AG10803 (cell line): ENCODE results near the gene WFDC13.
"Not testable (repeated sequence)": the region's sequence is repeated elsewhere in the genome, so short reads cannot be mapped to it uniquely, and the experiment has no call there.

Source experiments
- DNase-seq: peaks from one replicate; pipeline ENCODE4 v3.0.0; 2010; ENCODE audit warnings: low read depth
- H3K4me3 ChIP-seq: 2 replicates; pipeline ENCODE4 v1.5.1; 2011; ENCODE audit warnings: mild to moderate bottlenecking, low read length, control low read depth
- TF ChIP-seq, protein P1 (sequence below): conservative IDR thresholded peaks from 2 replicates; pipeline ENCODE4 v1.5.1; 2011; ENCODE audit warnings: mild to moderate bottlenecking, low read length, control low read depth, inconsistent platforms

The WFDC13 gene

GRCh38 chr20:45701104-45701503, 734 bp upstream of the WFDC13 start:
- TF ChIP-seq, protein P1, sequence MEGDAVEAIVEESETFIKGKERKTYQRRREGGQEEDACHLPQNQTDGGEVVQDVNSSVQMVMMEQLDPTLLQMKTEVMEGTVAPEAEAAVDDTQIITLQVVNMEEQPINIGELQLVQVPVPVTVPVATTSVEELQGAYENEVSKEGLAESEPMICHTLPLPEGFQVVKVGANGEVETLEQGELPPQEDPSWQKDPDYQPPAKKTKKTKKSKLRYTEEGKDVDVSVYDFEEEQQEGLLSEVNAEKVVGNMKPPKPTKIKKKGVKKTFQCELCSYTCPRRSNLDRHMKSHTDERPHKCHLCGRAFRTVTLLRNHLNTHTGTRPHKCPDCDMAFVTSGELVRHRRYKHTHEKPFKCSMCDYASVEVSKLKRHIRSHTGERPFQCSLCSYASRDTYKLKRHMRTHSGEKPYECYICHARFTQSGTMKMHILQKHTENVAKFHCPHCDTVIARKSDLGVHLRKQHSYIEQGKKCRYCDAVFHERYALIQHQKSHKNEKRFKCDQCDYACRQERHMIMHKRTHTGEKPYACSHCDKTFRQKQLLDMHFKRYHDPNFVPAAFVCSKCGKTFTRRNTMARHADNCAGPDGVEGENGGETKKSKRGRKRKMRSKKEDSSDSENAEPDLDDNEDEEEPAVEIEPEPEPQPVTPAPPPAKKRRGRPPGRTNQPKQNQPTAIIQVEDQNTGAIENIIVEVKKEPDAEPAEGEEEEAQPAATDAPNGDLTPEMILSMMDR = no peak
- no peak overlapping the region for H3K4me3 ChIP-seq
- no peak for DNase-seq

- DNase-seq = no peak
- no peak within 1 kb of the TSS for H3K4me3 ChIP-seq
- TF ChIP-seq, protein P1 = no peak
Observed at GRCh38 chr20:45704969-45705637, 3.3 kb downstream of the WFDC13 start, which contains the start of gene WFDC10B. WFDC10B (minus strand) TSS chr20:45705019; CDS start chr20:45685992, 19,027 bp downstream.

- H3K4me3 ChIP-seq, DNase-seq: not testable (repeated sequence)
Observed at GRCh38 chr20:45716141-45716688, 14.4 kb downstream of the WFDC13 start.

GRCh38 chr20:45722047-45722446, 20.2 kb downstream of the WFDC13 start, which contains the start of gene SPINT4:
SPINT4 (plus strand) TSS chr20:45722347; CDS start chr20:45722368, 21 bp downstream.
- H3K4me3 ChIP-seq = no peak within 1 kb of the TSS
- TF ChIP-seq, protein P1 = no peak
- DNase-seq = no peak

- TF ChIP-seq, protein P1 = no peak
- H3K4me3 ChIP-seq = no peak overlapping the region
- no peak for DNase-seq
Observed at GRCh38 chr20:45725134-45725533, 23.3 kb downstream of the WFDC13 start.

DNA sequence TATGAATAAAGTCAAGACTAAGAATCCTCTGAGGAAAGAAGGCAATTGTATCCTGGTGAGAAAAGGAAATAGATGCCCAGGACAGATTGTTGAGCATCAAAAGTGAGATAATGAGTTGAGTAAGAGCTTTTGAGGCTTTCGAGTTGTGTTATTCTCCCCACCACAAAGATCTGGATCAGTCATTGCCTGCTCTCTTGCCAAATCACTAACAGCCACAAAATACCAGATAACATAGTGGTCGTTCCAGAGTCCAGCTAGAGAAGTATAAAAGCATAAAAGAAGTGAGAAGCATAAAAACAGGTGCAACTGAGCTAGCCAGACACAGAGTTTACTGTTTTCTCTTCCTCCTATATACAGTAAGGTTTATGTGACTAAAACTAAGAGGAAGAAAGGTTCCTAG, 25.2 kb downstream of the WFDC13 start:
- peak; percentile 3 for DNase-seq
- TF ChIP-seq, protein P1 = no peak
- no peak overlapping the region for H3K4me3 ChIP-seq

- TF ChIP-seq, protein P1 = no peak
- DNase-seq = no peak
- H3K4me3 ChIP-seq = no peak overlapping the region
Observed at GRCh38 chr20:45732199-45732598, 30.4 kb downstream of the WFDC13 start.
